HCT116 (cell line): ENCODE results near the gene NELFB. TPM values are rescaled to one million over a fixed set of nuclear protein-coding genes. Genes with fewer than 3 reads are reported as not detected.

Source experiments
- ATAC-seq: fragments of 200-7000 bp; cut with Tn5 transposase; 2 replicates; pipeline ENCODE4 v1.9.1; 2020; ENCODE audit warnings: mild to moderate bottlenecking, moderate library complexity
- BruUV-seq: library from RNA; stranded (reverse); fragments of 400-500 nt; replicated peaks from 2 replicates; lab custom pipeline; 2021; lab: Mats Ljungman, UMichigan
- CTCF ChIA-PET: fragments of 300-600 bp; sonication (Branson Sonifier 250); formaldehyde crosslinking; loops from one replicate; lab custom pipeline; 2021; ENCODE audit warnings: antibody characterized with exemption; lab: Charles Lee
- POLR2A ChIA-PET: fragments of 300-600, 350-600 bp; sonication (Branson Sonifier 250); formaldehyde crosslinking; loops from one replicate; lab custom pipeline; 2021; ENCODE audit warnings: antibody characterized with exemption; lab: Charles Lee
- RAD21 ChIA-PET, 2 experiments: fragments of 300-600 bp; sonication (Branson Sonifier 250); formaldehyde crosslinking; loops; one replicate each; lab custom pipeline; 2023; ENCODE audit warnings: low total read pairs in 2 of 2; ENCODE audit not compliant: uncharacterized antibody in 2 of 2, unreplicated experiment in 2 of 2, low non-redundant PET in 1 of 2; lab: Charles Lee
- DNase-seq: peaks from one replicate; pipeline ENCODE4 v3.0.0-alpha.2; 2010; ENCODE audit warnings: low read depth, low spot score
- H2AFZ ChIP-seq: fragments of 200-600 bp; shearing (Covaris generic), sonication (generic); 2 replicates; pipeline ENCODE4 v1.6.1; 2017; ENCODE audit warnings: low read depth, mixed run types, mixed read lengths, antibody characterized with exemption, low read length; ENCODE audit not compliant: poor library complexity, severe bottlenecking
- H3K27ac ChIP-seq: 2 replicates; pipeline ENCODE4 v1.5.1; 2012; ENCODE audit warnings: low read depth, low read length
- H3K27me3 ChIP-seq: fragments of 200-600 bp; sonication (generic); 2 replicates; pipeline ENCODE4 v1.6.1; 2016; ENCODE audit warnings: mixed run types, low read length, mixed read lengths; ENCODE audit not compliant: insufficient read depth
- H3K36me3 ChIP-seq, 2 experiments: fragments of 200-500 bp in 1 of 2; fragments of 200-600 bp in 1 of 2; sonication (Bioruptor generic) in 1 of 2; sonication (generic) in 1 of 2; 2 replicates each; pipeline versions ENCODE4 v1.5.1 to v1.6.1; 2014 to 2016; ENCODE audit warnings: low read length in 2 of 2, inconsistent platforms in 1 of 2, mixed read lengths in 1 of 2, mixed run types in 1 of 2; ENCODE audit not compliant: insufficient read depth in 2 of 2, control insufficient read depth in 1 of 2
- H3K4me1 ChIP-seq, 2 experiments: fragments of 200-600 bp in 1 of 2; sonication (generic) in 1 of 2; 2 replicates each; pipeline versions ENCODE4 v1.5.1 to v1.6.1; 2012 to 2017; ENCODE audit warnings: low read length in 2 of 2, inconsistent platforms in 1 of 2, mild to moderate bottlenecking in 1 of 2, mixed read lengths in 1 of 2, mixed run types in 1 of 2, moderate library complexity in 1 of 2; ENCODE audit not compliant: insufficient read depth in 2 of 2, control insufficient read depth in 1 of 2
- H3K4me2 ChIP-seq: fragments of 200-600 bp; sonication (generic); 2 replicates; pipeline ENCODE4 v1.6.1; 2017; ENCODE audit warnings: mixed run types, low read length, mixed read lengths
- H3K4me3 ChIP-seq, 2 experiments: fragments of 200-600 bp in 1 of 2; sonication (generic) in 1 of 2; replicated peaks in 1 of 2; 2 replicates each; pipeline ENCODE4 v1.5.1; 2011 to 2016; ENCODE audit warnings: low read length in 2 of 2, control low read depth in 1 of 2, low read depth in 1 of 2, mild to moderate bottlenecking in 1 of 2, mixed read lengths in 1 of 2, mixed run types in 1 of 2
- H3K79me2 ChIP-seq: fragments of 200-600 bp; sonication (generic); 2 replicates; pipeline ENCODE4 v1.6.1; 2017; ENCODE audit warnings: mild to moderate bottlenecking, mixed run types, low read length, moderate library complexity, mixed read lengths; ENCODE audit not compliant: insufficient read depth
- H3K9ac ChIP-seq: fragments of 200-600 bp; sonication (generic); 2 replicates; pipeline ENCODE4 v1.6.1; 2016; ENCODE audit warnings: low read length, mixed read lengths
- H3K9me2 ChIP-seq: fragments of 200-600 bp; sonication (generic), shearing (Covaris generic); 2 replicates; pipeline ENCODE4 v1.6.1; 2017; ENCODE audit warnings: mixed run types, mild to moderate bottlenecking, moderate library complexity; ENCODE audit not compliant: insufficient read depth
- H3K9me3 ChIP-seq, 2 experiments: fragments of 200-500 bp in 1 of 2; fragments of 200-600 bp in 1 of 2; sonication (Bioruptor generic) in 1 of 2; sonication (generic) in 1 of 2; 2 replicates each; pipeline ENCODE4 v1.6.1; 2014 to 2017; ENCODE audit warnings: low read length in 2 of 2, mixed read lengths in 2 of 2, inconsistent platforms in 1 of 2, low read depth in 1 of 2, mild to moderate bottlenecking in 1 of 2, mixed run types in 1 of 2, moderate library complexity in 1 of 2; ENCODE audit not compliant: control insufficient read depth in 1 of 2, insufficient read depth in 1 of 2
- H4K20me1 ChIP-seq: fragments of 200-600 bp; sonication (generic), shearing (Covaris generic); 2 replicates; pipeline ENCODE4 v1.6.1; 2017; ENCODE audit warnings: mixed run types, mild to moderate bottlenecking, moderate library complexity; ENCODE audit not compliant: insufficient read depth
- CBX3 ChIP-seq: IDR thresholded peaks from 2 replicates; pipeline ENCODE4 v1.6.1; 2012; ENCODE audit warnings: low read depth
- CEBPB ChIP-seq: IDR thresholded peaks from 2 replicates; pipeline ENCODE4 v1.6.1; 2012; ENCODE audit warnings: low read depth
- EGR1 ChIP-seq: IDR thresholded peaks from 2 replicates; pipeline ENCODE4 v1.6.1; 2012; ENCODE audit warnings: low read depth
- FOSL1 ChIP-seq: IDR thresholded peaks from 2 replicates; pipeline ENCODE4 v1.6.1; 2012; ENCODE audit warnings: low read depth
- JUND ChIP-seq: IDR thresholded peaks from 2 replicates; pipeline ENCODE4 v1.6.1; 2012
- POLR2A ChIP-seq: IDR thresholded peaks from 2 replicates; pipeline ENCODE4 v1.7.0; 2011; ENCODE audit warnings: borderline replicate concordance; ENCODE audit not compliant: insufficient read depth, insufficient read length; ENCODE audit errors: extremely low read depth
- POLR2AphosphoS5 ChIP-seq: IDR thresholded peaks from 2 replicates; pipeline ENCODE4 v1.6.1; 2011; ENCODE audit warnings: mild to moderate bottlenecking, low read depth, low read length, moderate library complexity
- RAD21 ChIP-seq: IDR thresholded peaks from 2 replicates; pipeline ENCODE4 v1.6.1; 2012; ENCODE audit warnings: low read depth, mild to moderate bottlenecking
- REST ChIP-seq: IDR thresholded peaks from 2 replicates; pipeline ENCODE4 v1.6.1; 2012; ENCODE audit warnings: low read depth
- SIN3A ChIP-seq: IDR thresholded peaks from 2 replicates; pipeline ENCODE4 v1.6.1; 2012; ENCODE audit warnings: low read depth
- SP1 ChIP-seq: IDR thresholded peaks from 2 replicates; pipeline ENCODE4 v1.6.1; 2012; ENCODE audit warnings: low read depth
- SRF ChIP-seq: IDR thresholded peaks from 2 replicates; pipeline ENCODE4 v1.6.1; 2012; ENCODE audit warnings: low read depth
- TCF7L2 ChIP-seq: IDR thresholded peaks from 2 replicates; pipeline ENCODE4 v1.7.0; 2011; ENCODE audit warnings: borderline replicate concordance, inconsistent platforms; ENCODE audit not compliant: insufficient read depth, insufficient read length; ENCODE audit errors: extremely low read depth
- YY1 ChIP-seq: IDR thresholded peaks from 2 replicates; pipeline ENCODE4 v1.6.1; 2011; ENCODE audit warnings: low read length, low read depth, moderate library complexity, mild to moderate bottlenecking; ENCODE audit not compliant: insufficient replicate concordance; ENCODE audit errors: extremely low read depth
- ZBTB33 ChIP-seq: IDR thresholded peaks from 2 replicates; pipeline ENCODE4 v1.6.1; 2011; ENCODE audit warnings: mild to moderate bottlenecking, low read length, moderate library complexity; ENCODE audit not compliant: insufficient replicate concordance; ENCODE audit errors: extremely low read depth
- ZFX ChIP-seq: fragments of 450-650 bp; IDR thresholded peaks from 2 replicates; pipeline ENCODE4 v1.6.1; 2017
- intact Hi-C: fragments of 100-400 bp; cut with micrococcal nuclease; formaldehyde crosslinking; loops from 2 replicates; pipeline ENCODE4 v1.10.0; 2022
- total RNA-seq: library from RNA; stranded (reverse); gene quantifications from one replicate; pipeline ENCODE4 v1.2.1, GENCODE V29; 2021; ENCODE audit not compliant: unreplicated experiment
- TF ChIP-seq, protein P1 (sequence below): IDR thresholded peaks from 2 replicates; pipeline ENCODE4 v1.6.1; 2012
- TF ChIP-seq, protein P2 (sequence below): IDR thresholded peaks from 2 replicates; pipeline ENCODE4 v1.6.1; 2012

Gene NELFB
- total RNA-seq, 1 experiment from 2014 or later: 86.4 TPM

- TF ChIP-seq ZFX: no peak
- TF ChIP-seq, protein P1, sequence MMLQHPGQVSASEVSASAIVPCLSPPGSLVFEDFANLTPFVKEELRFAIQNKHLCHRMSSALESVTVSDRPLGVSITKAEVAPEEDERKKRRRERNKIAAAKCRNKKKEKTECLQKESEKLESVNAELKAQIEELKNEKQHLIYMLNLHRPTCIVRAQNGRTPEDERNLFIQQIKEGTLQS: no peak
- TF ChIP-seq EGR1: no peak
- TF ChIP-seq YY1: no peak
- TF ChIP-seq SRF: no peak
- no peak for TF ChIP-seq POLR2A
- no peak for TF ChIP-seq REST
- TF ChIP-seq, protein P2, sequence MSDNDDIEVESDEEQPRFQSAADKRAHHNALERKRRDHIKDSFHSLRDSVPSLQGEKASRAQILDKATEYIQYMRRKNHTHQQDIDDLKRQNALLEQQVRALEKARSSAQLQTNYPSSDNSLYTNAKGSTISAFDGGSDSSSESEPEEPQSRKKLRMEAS: no peak
- TF ChIP-seq FOSL1: no peak
- no peak for TF ChIP-seq SP1
- no peak for TF ChIP-seq POLR2AphosphoS5
- TF ChIP-seq CEBPB: no peak
- no peak for TF ChIP-seq SIN3A
- no peak for TF ChIP-seq ZBTB33
- TF ChIP-seq CBX3: no peak
- no peak for TF ChIP-seq TCF7L2
- no peak for TF ChIP-seq JUND
- no peak for TF ChIP-seq RAD21
- TF ChIP-seq, all 23 proteins: peak for 0
- no TSS peak for BruUV-seq
- CTCF ChIA-PET: no interaction called here
- ATAC-seq (no peak), DNase-seq (no peak)
- no peaks in the 10 kb centered on the region for H3K36me3 ChIP-seq
- H3K27me3 ChIP-seq: no peaks in the 10 kb centered on the region
- POLR2A ChIA-PET: no interaction called here
- H3K4me3 ChIP-seq: no peak overlapping the region
- H3K9me3 ChIP-seq: no peaks in the 10 kb centered on the region
- H3K9me2 ChIP-seq: no peaks in the 10 kb centered on the region
- RAD21 ChIA-PET: no interaction called here
- no peaks in the 10 kb centered on the region for H3K79me2 ChIP-seq
- no peak overlapping the region for H3K27ac ChIP-seq
- intact Hi-C loops: no loop called here
- no peak overlapping the region for H2AFZ ChIP-seq
- H3K9ac ChIP-seq: no peak overlapping the region
- H4K20me1 ChIP-seq: no peaks in the 10 kb centered on the region
- peaks cover 20 to 37% of the 10 kb centered on the region in 2 experiments for H3K4me1 ChIP-seq
- no peak overlapping the region for H3K4me2 ChIP-seq
Observed at GRCh38 chr9:137232101-137232500, 23.0 kb upstream of the NELFB start.
